IPS DF 4.7 (cell line): ENCODE results near the gene NTM.
A peak's percentile ranks its signal among the peaks of the same experiment; 100 is the strongest.

Source experiments
- DNase-seq: peaks from one replicate; pipeline ENCODE4 v3.0.0-alpha.2; 2013; ENCODE audit warnings: low spot score; ENCODE audit errors: extremely low read depth

NTM gene

DNA sequence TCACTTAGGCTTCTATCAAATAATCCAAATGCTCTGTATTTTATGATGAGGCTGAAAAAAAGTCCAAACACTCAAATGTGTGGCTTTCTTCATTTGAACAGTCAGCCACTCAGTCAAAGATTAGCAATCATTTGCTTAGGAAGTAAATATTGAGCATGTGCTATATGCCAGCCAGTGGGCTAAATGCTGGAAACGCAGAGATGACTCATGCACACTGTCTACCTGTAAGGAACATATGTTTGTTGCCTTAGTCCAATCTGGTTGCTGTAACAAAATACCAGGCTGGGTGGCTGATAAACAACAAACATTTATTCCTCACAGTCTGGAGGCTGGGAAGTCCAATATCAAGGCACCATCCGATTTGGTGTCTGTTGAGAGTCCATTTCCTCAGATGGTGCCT lies 617.3 kb downstream of the NTM start:
- no peak for DNase-seq

DNA sequence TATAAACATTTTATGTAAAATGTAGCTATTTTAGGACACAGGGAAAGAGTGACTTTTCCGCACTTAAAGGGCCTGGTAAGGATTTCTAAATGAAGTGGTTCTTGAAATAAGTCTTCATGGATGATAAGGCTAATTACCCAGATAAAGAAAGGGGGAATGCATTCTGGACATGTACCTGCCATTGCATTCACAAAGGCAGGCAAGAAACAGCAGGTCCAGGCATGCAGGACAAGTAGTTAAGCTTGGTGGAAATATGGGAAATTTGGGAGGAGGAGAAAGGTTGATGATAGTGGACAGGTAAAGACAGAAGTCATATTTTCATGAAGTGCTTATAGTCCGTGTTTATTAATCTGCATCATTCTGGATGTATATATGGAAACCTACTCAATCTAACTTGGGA lies 621.2 kb downstream of the NTM start:
- DNase-seq, result no peak

DNA sequence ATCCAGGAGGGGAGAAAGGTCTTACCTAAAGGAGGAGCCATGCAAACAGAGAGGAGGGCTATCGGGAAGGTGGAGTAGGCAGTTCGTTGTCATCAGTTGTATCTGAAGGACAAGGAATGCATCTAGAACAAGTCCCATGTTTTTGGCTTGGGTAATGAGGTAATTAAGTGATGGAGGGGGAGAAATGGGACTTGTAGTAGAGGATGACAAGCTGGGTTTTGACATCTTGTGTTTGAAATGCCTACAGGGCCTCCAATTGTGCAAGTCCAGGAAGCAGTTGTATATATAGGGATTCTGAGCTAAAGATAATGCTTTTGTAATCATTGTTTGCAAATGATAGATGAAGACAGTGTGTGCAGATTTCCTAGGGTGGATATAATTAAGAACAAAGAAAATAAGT lies 622.8 kb downstream of the NTM start:
- DNase-seq, result no peak

DNA sequence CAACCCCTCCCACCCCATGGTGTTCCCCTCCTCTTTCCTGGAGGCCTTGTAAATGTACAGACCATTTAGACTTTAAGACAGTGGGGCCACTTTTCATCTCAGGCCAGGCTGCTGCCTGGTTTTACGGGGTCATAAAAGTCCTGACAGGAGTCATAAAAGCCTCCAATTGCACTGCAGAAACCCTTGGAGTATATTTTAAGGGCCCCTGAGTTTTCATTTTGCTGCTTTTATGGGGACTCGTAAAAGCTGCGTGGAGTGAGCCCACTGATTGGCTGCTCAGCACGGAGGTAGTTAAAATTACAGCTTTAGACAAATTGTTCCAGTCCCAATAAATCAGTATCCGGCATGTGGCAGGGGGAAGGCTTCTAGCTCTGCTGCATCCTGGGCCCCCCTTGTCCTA lies 627.6 kb downstream of the NTM start:
- no peak for DNase-seq

DNA sequence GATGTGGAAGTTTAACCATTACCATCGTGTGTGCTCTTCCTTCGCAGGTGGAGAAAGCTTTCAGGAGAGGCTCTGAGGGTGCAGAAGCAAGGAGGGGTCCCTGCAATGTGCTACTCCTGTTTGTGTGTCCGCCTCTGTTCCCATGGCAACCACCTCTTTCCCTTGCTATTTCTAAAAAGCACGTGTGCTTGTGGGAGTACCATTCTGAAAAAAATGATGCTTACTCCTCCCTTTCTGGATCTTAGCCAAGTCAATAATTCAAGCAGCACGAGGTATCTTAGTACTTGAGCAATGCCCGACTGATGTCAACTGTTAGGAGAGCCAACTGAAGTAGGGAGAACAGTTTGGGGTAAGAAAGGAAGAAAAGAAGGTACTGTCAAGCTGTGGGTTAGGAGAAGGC lies 628.7 kb downstream of the NTM start:
- DNase-seq, result no peak

DNA sequence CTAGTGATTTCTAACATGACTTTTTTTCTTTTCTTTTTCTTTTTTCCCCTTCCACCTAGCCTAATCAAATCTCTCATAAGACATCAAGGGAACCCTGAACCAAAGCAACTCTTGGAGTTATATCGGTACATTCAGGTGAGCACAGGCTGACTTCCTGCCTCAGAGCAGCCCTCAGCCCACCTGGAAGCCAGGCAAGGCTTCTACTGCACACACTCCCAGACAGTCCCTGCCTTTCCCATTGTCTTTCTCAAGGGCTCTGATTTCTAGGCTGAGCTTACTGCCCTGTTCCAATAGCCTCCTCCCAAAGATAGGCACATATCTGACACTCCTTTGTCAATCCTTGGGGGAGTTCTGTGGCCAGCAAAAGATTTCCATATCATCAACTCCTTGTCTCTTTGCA lies 629.5 kb downstream of the NTM start:
- DNase-seq, result no peak

DNA sequence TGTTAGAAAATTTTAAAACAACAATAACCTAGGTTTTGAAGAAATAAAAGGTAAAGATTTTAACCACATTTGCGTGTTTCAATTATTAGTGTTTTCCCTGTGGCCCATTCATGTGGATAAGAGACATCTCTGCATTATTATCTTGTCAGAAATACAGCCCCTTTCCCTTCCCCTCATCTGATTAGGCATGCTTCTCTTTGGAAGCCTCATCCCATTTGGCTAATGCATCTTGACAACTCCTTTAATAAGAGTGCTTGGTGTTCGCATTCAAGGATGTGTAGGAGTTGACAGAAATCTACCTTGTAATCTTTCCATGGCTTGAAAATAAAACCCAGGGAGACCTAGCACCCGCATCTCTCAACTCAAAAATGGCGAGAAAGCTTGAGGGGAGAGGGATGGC lies 635.5 kb downstream of the NTM start:
- DNase-seq, result no peak

DNA sequence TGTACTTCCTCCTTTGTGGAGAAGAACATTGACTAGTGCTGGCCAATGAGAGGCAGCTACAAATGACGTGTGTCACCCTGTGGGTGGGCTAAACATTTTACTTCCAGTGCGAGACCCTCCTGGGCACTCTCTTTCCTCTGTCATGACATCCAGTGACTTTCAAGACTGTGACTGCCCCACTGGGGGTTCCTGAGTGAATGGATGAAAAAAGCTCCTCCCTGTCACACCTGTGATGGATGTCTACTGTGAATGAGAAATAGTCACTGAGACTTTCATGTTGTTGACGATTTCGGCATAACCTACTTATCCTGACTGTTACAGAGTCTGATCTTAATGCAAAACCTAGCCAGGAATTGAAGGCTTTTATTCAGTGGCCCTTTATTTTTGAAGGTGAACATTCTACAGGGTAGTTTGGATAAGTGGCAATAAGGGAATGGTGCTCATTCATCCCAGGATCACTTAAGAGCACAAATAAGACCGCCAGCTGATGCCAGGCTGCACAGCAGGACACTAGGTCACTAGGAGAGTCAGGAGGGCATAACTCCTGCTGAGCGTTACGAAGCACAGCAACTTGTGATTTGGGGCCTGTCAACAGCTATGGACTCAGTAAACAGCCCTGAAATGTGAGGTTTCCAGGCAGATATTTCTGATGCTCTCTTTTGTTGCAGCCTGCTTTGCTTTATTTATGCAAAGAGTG lies 636.6 kb downstream of the NTM start:
- DNase-seq, result no peak

DNA sequence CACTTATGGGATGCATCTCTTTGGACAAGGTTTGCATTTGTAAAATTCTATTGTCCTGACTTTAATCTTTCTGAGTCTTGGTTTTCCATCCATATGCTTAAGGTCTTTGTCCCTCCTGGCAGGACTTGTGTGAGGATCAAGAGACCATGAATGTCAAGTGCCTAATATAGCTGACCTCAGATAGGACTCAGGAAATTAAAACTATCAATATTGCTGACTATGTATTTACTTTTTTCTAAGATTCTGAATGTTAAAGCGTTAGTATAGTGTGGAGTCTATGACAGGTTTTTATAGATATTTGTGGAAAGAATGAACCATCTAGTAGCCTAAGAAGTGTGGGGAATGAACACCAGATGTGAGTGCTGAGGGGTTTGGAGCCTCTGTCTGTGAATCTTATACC lies 637.8 kb downstream of the NTM start:
- no peak for DNase-seq

DNA sequence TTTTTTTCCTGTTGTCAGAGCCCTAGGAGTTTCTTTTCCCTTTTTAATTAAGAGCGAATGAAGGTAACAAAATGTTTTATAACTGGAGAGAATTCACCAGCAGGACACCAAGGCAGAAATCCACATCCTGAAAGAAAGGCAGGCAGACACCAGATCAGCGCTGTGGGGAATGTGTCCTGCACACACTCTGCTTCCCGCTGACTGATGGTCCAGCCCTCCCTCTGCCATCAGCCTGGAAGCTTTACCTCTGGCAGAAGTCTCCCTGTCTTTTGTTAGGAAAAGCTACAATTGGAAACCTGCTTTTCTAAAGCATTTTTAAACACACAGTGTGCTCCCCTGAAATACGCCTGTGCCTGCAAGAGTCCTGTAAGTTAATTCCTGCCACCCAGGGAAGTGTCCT lies 638.5 kb downstream of the NTM start:
- DNase-seq, result no peak

DNA sequence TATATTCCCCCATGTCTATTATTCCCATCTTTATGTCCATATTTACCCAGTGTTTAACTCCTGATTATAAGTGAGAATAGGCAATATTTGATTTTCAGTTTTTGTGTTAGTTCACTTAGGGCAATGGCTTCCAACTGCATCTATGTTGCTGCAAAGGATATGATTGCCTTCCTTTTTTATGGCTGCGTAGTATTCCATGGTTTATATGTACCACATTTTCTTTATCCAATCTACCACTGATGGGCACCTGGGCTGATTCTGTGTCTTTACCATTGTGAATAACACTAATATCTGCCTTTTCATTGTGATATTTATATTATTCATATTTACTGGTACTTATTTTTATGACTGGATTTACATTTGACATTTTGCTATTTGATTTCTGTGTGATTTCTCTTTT lies 649.6 kb downstream of the NTM start:
- DNase-seq, result no peak

DNA sequence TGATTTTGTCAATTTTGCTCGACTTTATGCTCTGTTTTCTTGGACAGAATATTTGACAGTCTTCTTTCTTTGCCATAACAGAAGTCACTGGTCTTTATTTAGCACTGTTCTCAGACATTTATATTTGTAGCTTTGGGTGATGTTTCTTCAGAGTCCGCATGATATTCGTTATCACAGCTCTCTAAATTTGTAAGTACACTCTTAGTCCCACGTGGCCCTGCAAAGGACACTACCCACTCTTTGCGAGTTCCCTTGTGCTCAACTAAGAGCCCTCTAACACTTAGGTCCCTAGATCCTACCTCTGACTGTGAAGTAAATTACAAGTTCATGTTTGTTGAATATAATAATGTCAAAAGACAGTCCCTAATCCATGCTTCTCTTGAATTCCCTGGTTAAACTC lies 651.9 kb downstream of the NTM start:
- no peak for DNase-seq

DNA sequence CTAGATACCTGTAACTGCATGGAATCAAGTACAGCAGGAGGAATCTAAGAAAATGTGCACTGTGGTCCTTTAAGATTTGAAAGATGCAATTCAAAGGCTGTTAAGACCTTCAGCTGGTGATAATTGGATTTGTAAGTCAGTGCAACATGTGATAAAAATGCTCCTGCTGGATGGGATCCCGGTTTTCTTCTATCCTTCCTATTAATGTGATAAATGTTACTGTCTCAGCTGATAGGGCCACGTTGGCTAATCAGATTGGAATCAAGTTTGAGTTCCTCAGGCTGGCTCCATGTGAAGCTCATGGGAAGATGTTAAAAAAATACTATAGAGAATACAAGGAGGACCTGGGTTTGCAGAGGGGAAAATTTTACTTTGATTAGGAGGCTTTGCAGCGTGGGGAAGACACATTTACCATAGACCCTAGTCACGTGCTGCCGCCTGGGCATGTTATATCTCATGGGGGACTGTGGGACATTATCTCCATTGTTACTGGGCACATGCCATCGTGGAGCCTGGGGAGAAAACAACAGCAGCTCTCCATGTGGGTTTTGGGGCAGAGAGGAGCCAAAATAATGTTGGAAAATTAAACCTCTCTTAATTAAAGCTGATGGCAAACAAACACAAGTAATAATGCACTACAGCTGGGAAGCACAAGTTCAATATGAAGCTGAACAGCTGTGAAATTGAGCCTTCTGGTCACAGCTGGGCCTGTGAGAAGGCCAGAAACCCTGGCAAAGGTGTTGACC lies 652.5 kb downstream of the NTM start:
- DNase-seq, result no peak

DNA sequence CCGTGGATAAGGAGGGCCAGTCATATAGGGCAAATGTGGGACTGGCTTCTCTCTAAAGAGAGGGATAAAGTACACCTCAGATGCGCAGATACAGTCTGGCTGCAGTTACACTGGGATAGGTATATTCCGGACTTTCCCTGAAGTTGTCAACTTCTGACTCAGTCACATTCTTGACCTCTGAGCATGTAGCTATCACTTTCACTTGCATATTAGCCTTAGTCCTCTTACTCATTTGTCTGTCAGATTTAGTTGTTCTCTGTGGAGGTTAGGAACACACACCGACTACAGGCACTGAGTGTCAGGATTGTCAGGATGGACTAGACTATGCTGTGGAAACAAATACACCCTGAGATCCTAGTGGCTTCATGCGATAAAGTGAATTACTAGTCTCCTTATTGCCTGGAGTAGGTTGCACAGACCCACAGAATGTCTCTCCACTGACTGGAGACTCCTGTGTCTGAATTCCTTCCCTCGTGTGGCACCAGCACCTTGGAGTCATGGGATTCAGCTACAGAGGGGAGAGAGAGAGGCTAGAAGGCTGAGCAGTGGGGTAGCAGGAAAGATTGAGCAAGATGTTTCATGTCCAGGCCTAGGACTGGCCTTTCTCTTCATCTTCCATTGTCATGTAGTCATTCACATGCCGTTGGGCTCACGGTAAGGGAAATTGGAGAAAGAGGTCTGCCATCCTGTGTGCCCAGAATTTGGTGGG lies 654.3 kb downstream of the NTM start:
- no peak for DNase-seq

DNA sequence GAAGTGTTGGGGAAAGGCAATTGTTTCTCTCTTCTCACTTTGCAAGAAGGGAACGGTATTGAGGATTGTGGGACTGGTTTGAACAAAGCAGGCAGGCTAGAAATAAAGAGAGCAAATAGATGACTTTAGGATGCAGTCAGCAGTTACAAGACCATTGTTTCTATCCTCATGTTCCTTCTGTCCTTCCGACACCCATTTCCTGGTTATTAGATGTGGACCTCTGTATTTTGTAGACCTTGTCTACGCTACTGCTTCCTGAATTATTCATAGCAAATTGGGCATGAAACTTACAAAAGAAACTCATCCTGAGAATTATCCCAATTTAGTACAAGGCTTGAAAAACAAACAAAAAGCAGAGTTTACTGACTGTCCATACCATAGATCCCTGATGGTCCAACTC lies 656.3 kb downstream of the NTM start:
- no peak for DNase-seq

DNA sequence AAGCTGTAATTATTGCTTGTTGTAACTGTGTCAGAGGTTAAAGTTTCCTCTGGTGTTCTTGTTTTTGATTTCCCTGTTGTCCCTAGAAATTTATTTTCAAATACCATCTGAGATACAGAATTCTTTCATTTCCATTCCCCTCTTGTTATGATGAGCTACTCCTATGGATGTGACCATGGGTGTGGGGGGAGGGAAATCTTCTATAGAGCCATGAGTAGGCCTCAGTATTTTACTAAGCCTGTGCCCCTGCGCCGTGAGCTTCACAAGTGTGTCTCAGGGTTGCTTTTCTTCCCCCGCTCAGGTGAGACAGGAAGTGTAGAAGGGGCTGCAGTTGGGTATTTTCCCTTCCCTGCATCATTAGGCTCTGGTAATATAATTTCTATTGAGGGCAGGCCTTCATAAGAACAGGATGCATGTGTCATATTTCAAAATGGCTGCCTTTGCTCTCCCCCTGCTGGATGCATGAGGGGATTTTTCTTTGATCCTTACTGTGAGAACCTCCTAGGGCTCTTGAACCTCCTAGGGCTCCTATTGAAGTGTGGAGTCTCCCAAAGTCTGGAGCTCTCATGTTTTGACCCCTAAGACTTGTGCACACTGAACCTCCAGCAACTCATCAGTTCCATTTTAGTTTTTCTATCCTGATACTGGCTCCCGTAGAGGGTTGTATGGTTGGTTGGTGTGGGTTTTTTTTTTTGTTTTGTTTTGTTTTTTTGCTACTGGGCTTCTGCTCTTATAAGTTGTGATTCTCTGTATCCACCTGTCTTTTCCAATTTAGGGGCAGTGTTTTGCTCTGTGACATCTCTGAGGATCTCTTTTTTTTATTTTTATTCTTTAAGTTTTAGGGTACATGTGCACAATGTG lies 658.2 kb downstream of the NTM start:
- peak; percentile 19 for DNase-seq

DNA sequence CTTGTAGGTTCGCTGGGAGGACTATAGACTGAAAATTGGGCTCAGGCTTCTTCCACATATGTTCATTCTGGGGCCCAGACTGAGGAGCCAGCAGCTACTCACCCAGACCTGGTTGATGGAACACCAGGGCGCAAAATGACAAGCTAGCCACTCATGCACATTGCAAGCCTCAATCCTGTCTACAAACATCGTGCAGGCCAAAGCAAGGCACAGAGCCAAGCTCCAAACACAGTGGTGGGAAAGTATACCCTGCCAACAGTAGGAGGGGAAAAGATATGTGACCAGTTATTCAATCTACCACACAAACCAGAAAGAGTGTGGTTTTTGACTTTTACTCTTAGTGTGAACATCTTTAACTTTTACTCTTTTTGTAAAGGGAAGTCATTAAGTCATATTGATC lies 660.5 kb downstream of the NTM start:
- no peak for DNase-seq

DNA sequence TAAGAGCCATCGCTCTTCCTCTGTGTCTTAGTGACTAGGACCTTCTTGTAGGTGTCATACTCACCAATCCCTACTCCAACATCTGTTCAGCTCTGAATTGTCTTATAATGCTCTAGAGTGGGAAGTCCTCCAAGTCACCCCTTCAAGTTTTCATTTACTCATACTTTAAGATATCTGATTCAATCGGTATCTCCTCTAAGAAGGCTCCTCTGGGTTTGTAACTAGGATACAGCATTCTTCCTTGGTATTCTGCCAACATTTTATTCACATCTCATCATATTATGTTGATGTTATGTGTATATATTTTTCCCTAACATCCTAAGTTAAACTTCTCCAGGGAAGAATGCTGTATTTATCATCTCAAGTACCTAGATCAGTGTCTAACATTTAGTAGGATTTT lies 662.1 kb downstream of the NTM start:
- DNase-seq, result no peak

DNA sequence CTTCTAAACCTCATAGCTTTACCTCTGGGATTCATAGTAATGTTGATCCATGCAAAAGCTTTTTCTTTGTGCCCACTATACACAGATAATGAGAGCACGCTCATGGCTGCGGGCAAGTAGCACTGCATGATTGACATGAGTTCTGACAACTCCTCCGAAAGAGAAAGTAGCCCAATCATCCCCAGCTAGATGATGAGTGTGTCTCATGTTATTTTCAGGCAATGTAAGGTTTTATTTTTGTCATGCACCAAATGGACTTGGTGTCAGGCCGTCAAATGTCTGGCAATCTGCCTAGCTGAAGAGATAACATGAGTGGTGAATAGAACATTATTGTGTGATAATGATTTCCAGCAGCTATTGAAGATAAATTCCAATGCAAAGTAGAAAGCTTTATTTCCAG lies 662.6 kb downstream of the NTM start:
- no peak for DNase-seq

DNA sequence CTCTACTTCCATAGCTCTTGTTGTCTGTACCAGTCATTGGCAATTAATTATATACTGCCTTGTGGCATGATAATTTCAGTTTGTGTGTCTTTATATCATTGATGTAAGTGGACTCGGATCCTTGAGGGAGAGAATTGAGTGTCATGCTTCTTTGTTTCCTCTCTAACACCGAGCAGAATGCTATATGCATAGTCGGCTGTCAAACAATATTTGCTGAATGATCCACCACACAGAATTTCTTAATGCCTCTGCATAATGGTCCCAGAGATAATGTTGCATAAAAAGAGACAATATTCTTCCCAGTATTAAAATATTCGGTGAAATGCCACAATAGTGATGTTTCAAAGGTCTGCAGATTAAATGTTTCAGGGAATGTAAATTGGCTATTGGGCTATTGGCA lies 664.8 kb downstream of the NTM start:
- no peak for DNase-seq

DNA sequence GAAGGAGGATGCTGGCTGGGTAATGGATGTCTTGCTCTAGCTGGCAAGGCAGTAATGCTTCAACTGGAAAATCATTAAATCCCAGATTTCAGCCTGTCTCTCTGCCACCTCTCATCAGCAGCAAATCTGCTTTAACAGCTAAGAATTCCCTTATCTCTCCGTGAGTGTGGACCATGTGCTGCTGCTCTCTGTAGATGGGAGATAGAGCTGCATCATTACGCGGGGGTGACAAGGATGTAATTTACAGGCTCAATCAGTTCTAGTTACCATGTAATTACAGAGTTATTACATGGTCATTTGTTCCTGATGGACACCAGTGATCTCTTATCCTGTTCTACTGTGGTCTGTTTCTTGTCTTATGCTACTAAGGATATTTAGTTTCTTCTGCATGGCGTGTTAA lies 665.4 kb downstream of the NTM start:
- DNase-seq, result no peak

DNA sequence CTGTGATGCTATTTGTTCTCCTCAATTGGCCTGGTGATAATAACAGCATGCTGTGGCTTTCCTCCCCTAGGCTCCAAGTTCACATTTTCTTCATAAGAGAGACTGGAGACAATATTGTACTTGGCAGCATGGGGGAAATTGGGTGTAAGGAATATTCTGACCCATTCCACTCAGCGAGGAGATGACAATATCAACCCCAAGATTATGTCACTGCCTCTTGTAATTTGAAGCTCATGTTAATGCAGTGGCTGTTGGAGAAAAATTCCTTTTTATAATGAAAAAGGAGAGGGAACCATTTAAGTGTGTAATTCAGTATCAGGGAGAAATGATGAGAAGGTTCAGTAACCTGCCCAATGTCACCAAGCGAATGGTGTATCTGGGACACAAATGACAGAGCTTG lies 665.8 kb downstream of the NTM start:
- DNase-seq, result no peak
